GM23338 (cell line): Measurements from ENCODE around the gene FAM168A. TPM values are rescaled to one million over a fixed set of nuclear protein-coding genes. Genes with fewer than 3 reads are reported as not detected.

Experiments used
- ATAC-seq: fragments of 200-7000 bp; cut with Tn5 transposase; 3 replicates; pipeline ENCODE4 v1.9.1; 2020
- DNase-seq: peaks from one replicate; pipeline ENCODE4 v3.0.0-alpha.2; 2015; ENCODE audit warnings: low spot score
- H2AFZ ChIP-seq: fragments of 200-600 bp; sonication (generic); 2 replicates; pipeline ENCODE4 v1.8.0; 2016; ENCODE audit warnings: antibody characterized with exemption, mild to moderate bottlenecking, moderate library complexity
- H3F3A ChIP-seq: fragments of 200-600 bp; sonication (generic); replicated peaks from 2 replicates; pipeline ENCODE4 v1.8.0; 2017; ENCODE audit warnings: antibody characterized with exemption, mixed run types, low read depth
- H3K27ac ChIP-seq: fragments of 200-600 bp; sonication (generic); 2 replicates; pipeline ENCODE4 v1.6.1; 2016; ENCODE audit warnings: low read depth
- H3K27me3 ChIP-seq: fragments of 200-600 bp; sonication (generic); 2 replicates; pipeline ENCODE4 v1.8.0; 2016; ENCODE audit warnings: mild to moderate bottlenecking, mixed run types, moderate library complexity; ENCODE audit not compliant: insufficient read depth
- H3K36me3 ChIP-seq: fragments of 200-600 bp; sonication (generic); 2 replicates; pipeline ENCODE4 v1.8.0; 2016; ENCODE audit warnings: mild to moderate bottlenecking; ENCODE audit not compliant: insufficient read depth
- H3K4me1 ChIP-seq: fragments of 200-600 bp; sonication (generic); 2 replicates; pipeline ENCODE4 v1.8.0; 2016; ENCODE audit warnings: mild to moderate bottlenecking, moderate library complexity; ENCODE audit not compliant: insufficient read depth
- H3K4me2 ChIP-seq: fragments of 200-600 bp; sonication (generic); 2 replicates; pipeline ENCODE4 v1.7.1; 2017; ENCODE audit warnings: mixed run types
- H3K4me3 ChIP-seq: fragments of 200-600 bp; sonication (generic); 2 replicates; pipeline ENCODE4 v1.6.1; 2016; ENCODE audit warnings: mixed run types
- H3K79me2 ChIP-seq: fragments of 200-600 bp; sonication (generic); replicated peaks from 2 replicates; pipeline ENCODE4 v1.8.0; 2017; ENCODE audit warnings: mild to moderate bottlenecking; ENCODE audit not compliant: insufficient read depth
- H3K9me2 ChIP-seq: fragments of 200-600 bp; sonication (generic); 2 replicates; pipeline ENCODE4 v1.8.0; 2017; ENCODE audit not compliant: insufficient read depth
- H4K20me1 ChIP-seq: fragments of 200-600 bp; sonication (generic); replicated peaks from 2 replicates; pipeline ENCODE4 v1.8.0; 2017; ENCODE audit warnings: mild to moderate bottlenecking; ENCODE audit not compliant: insufficient read depth
- H3K27ac Mint-ChIP-seq: 2 replicates; pipeline ENCODE4 v1.8.0; 2020; ENCODE audit warnings: inconsistent platforms, mild to moderate bottlenecking, moderate library complexity, mixed read lengths
- H3K27me3 Mint-ChIP-seq: 3 replicates; pipeline ENCODE4 v1.8.0; 2022; ENCODE audit warnings: low read depth, mild to moderate bottlenecking, moderate library complexity, mixed read lengths, inconsistent platforms; ENCODE audit not compliant: insufficient read depth, poor library complexity
- H3K36me3 Mint-ChIP-seq: 3 replicates; pipeline ENCODE4 v1.8.0; 2021; ENCODE audit warnings: low read depth, mild to moderate bottlenecking, inconsistent platforms, moderate library complexity, mixed read lengths
- H3K4me1 Mint-ChIP-seq: 3 replicates; pipeline ENCODE4 v1.8.0; 2020; ENCODE audit warnings: mild to moderate bottlenecking, inconsistent platforms, mixed read lengths
- H3K4me3 Mint-ChIP-seq: 3 replicates; pipeline ENCODE4 v1.8.0; 2021; ENCODE audit warnings: moderate library complexity, mild to moderate bottlenecking, inconsistent platforms, mixed read lengths
- H3K9me3 Mint-ChIP-seq: 3 replicates; pipeline ENCODE4 v1.8.0; 2020; ENCODE audit warnings: moderate library complexity, mild to moderate bottlenecking, inconsistent platforms, mixed read lengths
- CREB1 ChIP-seq: fragments of 250-450 bp; sonication (Bioruptor Pico); IDR thresholded peaks from 2 replicates; pipeline ENCODE4 v1.5.0; 2020; ENCODE audit warnings: low read depth, mild to moderate bottlenecking, moderate library complexity
- CTCF ChIP-seq, 2 experiments: fragments of 200-600 bp in 1 of 2; sonication (generic) in 1 of 2; conservative IDR thresholded peaks; 2 replicates each; pipeline versions ENCODE4 v1.5.1 to v1.6.1; 2016 to 2017; ENCODE audit warnings: antibody characterized with exemption in 2 of 2, low read depth in 2 of 2, mild to moderate bottlenecking in 2 of 2, moderate library complexity in 1 of 2
- ETS1 ChIP-seq: IDR thresholded peaks from 2 replicates; pipeline ENCODE4 v1.6.1; 2016; ENCODE audit warnings: antibody characterized with exemption
- EZH2 ChIP-seq: fragments of 200-600 bp; sonication (generic); IDR thresholded peaks from one replicate; pipeline ENCODE4 v1.8.0; 2017; ENCODE audit warnings: antibody characterized with exemption, mild to moderate bottlenecking, low read depth; ENCODE audit not compliant: unreplicated experiment
- EZH2phosphoT487 ChIP-seq: fragments of 200-600 bp; sonication (generic); IDR thresholded peaks from one replicate; pipeline ENCODE4 v1.8.1; 2018; ENCODE audit warnings: antibody characterized with exemption; ENCODE audit not compliant: unreplicated experiment
- JUNB ChIP-seq: IDR thresholded peaks from one replicate; pipeline ENCODE4 v1.6.1; 2016; ENCODE audit warnings: antibody characterized with exemption; ENCODE audit not compliant: unreplicated experiment
- NANOG ChIP-seq: IDR thresholded peaks from 2 replicates; pipeline ENCODE4 v1.6.1; 2016; ENCODE audit warnings: antibody characterized with exemption, borderline replicate concordance
- POLR2AphosphoS5 ChIP-seq: IDR thresholded peaks from 2 replicates; pipeline ENCODE4 v1.6.1; 2016; ENCODE audit warnings: antibody characterized with exemption, low read depth
- STAT1 ChIP-seq: IDR thresholded peaks from one replicate; pipeline ENCODE4 v1.6.1; 2016; ENCODE audit warnings: antibody characterized with exemption; ENCODE audit not compliant: unreplicated experiment
- ZNF114 ChIP-seq: fragments of 250-450 bp; sonication (Bioruptor Pico); IDR thresholded peaks from 2 replicates; pipeline ENCODE4 v1.5.0; 2020; ENCODE audit warnings: mild to moderate bottlenecking, moderate library complexity
- ZNF331 ChIP-seq: fragments of 250-450 bp; sonication (Bioruptor Pico); IDR thresholded peaks from 2 replicates; pipeline ENCODE4 v1.5.0; 2020; ENCODE audit warnings: low read depth, mild to moderate bottlenecking, moderate library complexity
- polyA plus RNA-seq: library from polyadenylated mRNA; unstranded; fragments of >200 nt; fragmentation: Nextera tagmentation; extraction: Ambion mirVana; gene quantifications from 2 replicates; pipeline ENCODE4 v1.2.1, GENCODE V29; 2016
- total RNA-seq: library from RNA; depleted of rRNA; stranded (reverse); fragments of >200 nt; shearing (Covaris generic); gene quantifications from 2 replicates; pipeline ENCODE4 v1.2.3, GENCODE V29; 2014
- TF ChIP-seq, protein P1 (sequence below): fragments of 250-450 bp; sonication (Bioruptor Pico); IDR thresholded peaks from 2 replicates; pipeline ENCODE4 v1.5.0; 2020; ENCODE audit warnings: mild to moderate bottlenecking, moderate library complexity
- TF ChIP-seq, protein P2 (sequence below): IDR thresholded peaks from one replicate; pipeline ENCODE4 v1.6.1; 2018; ENCODE audit warnings: antibody characterized with exemption; ENCODE audit not compliant: unreplicated experiment

The FAM168A gene
- total and polyA plus RNA-seq, 2 experiments from 2014 or later: 8.0 to 20.3 TPM

DNA sequence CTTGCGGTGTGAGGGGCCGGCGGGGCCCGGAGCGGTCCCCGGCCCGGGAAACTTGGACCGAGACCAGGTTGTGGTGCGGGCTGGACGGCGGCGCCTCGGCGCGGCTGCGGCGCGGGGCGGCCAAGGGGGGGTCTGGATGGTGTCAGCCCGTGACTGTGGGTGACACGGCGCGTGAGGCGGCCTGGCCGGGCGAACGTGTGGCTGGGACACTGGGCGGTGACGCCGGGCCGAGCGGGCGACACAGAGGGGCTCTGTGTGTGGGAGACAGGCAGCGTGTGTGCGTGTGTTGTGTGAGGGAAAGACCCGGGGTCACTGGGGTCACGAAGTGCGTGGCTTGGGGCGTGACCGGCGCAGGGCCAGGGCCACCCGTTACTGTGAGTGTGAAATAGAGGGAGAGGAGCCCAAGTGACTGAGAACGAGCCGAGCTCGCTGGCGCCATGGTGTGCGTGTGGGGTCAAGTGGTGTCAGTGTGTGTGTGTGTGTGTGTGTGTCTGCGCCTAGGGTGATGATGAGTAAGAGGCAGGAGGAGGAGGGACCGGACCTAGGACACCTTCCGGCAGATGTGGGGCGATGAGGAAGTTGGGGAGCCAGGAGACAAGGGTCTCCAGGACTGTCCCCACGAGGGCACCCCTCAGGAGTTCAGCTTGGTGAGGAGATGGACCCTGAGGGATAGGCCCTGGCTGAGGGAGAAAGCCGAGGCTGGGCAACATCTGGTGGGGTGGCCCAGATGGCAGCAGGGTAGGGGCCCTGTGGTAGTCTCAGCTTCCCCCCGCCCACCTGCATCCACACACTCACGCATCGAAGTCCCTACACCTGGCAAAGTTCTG, 220.9 kb downstream of the FAM168A start:
- H3K27ac Mint-ChIP-seq: no peak overlapping the region
- Histone ChIP-seq H3K79me2 (no peaks in the 10 kb centered on the region; the same call in 1 of the 2 replicates), H2AFZ (peak overlapping the region; percentile 80; the same call in 1 of the 2 replicates), H3K9me2 (0 out of 2 replicates have a peak, but pooled peaks cover 2% of the 10 kb centered on the region), H3K4me3 (peak overlapping the region; percentile 84), H3K4me1 (peaks cover 7% of the 10 kb centered on the region), H4K20me1 (peaks cover 2% of the 10 kb centered on the region; the same call in 1 of the 2 replicates), H3K27me3 (peaks cover 13% of the 10 kb centered on the region; the same call in 1 of the 2 replicates), H3K4me2 (peak overlapping the region; percentile 90), H3K27ac (no peak overlapping the region), H3K36me3 (no peaks in the 10 kb centered on the region), H3F3A (no peaks in the 10 kb centered on the region)
- H3K27me3 Mint-ChIP-seq: peaks cover 28% of the 10 kb centered on the region
- no peak for TF ChIP-seq NANOG
- no peak for TF ChIP-seq JUNB
- TF ChIP-seq POLR2AphosphoS5: no peak
- no peak for TF ChIP-seq ZNF114
- no peak for TF ChIP-seq EZH2
- no peak for TF ChIP-seq EZH2phosphoT487
- no peak for TF ChIP-seq ETS1
- no peak for TF ChIP-seq STAT1
- no peak for TF ChIP-seq CREB1 (CRISPR knock-in tag)
- TF ChIP-seq, protein P1, sequence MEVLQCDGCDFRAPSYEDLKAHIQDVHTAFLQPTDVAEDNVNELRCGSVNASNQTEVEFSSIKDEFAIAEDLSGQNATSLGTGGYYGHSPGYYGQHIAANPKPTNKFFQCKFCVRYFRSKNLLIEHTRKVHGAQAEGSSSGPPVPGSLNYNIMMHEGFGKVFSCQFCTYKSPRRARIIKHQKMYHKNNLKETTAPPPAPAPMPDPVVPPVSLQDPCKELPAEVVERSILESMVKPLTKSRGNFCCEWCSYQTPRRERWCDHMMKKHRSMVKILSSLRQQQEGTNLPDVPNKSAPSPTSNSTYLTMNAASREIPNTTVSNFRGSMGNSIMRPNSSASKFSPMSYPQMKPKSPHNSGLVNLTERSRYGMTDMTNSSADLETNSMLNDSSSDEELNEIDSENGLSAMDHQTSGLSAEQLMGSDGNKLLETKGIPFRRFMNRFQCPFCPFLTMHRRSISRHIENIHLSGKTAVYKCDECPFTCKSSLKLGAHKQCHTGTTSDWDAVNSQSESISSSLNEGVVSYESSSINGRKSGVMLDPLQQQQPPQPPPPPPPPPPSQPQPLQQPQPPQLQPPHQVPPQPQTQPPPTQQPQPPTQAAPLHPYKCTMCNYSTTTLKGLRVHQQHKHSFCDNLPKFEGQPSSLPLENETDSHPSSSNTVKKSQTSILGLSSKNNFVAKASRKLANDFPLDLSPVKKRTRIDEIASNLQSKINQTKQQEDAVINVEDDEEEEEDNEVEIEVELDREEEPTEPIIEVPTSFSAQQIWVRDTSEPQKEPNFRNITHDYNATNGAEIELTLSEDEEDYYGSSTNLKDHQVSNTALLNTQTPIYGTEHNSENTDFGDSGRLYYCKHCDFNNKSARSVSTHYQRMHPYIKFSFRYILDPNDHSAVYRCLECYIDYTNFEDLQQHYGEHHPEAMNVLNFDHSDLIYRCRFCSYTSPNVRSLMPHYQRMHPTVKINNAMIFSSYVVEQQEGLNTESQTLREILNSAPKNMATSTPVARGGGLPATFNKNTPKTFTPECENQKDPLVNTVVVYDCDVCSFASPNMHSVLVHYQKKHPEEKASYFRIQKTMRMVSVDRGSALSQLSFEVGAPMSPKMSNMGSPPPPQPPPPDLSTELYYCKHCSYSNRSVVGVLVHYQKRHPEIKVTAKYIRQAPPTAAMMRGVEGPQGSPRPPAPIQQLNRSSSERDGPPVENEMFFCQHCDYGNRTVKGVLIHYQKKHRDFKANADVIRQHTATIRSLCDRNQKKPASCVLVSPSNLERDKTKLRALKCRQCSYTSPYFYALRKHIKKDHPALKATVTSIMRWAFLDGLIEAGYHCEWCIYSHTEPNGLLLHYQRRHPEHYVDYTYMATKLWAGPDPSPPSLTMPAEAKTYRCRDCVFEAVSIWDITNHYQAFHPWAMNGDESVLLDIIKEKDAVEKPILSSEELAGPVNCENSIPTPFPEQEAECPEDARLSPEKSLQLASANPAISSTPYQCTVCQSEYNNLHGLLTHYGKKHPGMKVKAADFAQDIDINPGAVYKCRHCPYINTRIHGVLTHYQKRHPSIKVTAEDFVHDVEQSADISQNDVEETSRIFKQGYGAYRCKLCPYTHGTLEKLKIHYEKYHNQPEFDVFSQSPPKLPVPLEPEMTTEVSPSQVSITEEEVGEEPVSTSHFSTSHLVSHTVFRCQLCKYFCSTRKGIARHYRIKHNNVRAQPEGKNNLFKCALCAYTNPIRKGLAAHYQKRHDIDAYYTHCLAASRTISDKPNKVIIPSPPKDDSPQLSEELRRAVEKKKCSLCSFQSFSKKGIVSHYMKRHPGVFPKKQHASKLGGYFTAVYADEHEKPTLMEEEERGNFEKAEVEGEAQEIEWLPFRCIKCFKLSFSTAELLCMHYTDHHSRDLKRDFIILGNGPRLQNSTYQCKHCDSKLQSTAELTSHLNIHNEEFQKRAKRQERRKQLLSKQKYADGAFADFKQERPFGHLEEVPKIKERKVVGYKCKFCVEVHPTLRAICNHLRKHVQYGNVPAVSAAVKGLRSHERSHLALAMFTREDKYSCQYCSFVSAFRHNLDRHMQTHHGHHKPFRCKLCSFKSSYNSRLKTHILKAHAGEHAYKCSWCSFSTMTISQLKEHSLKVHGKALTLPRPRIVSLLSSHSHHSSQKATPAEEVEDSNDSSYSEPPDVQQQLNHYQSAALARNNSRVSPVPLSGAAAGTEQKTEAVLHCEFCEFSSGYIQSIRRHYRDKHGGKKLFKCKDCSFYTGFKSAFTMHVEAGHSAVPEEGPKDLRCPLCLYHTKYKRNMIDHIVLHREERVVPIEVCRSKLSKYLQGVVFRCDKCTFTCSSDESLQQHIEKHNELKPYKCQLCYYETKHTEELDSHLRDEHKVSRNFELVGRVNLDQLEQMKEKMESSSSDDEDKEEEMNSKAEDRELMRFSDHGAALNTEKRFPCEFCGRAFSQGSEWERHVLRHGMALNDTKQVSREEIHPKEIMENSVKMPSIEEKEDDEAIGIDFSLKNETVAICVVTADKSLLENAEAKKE (CRISPR knock-in tag): no peak
- TF ChIP-seq CTCF (conservative IDR thresholded peaks at IDR 0.05; ENCODE audit: low read depth in 2 of 2): no peak
- TF ChIP-seq ZNF331 (CRISPR knock-in tag): no peak
- TF ChIP-seq, protein P2, sequence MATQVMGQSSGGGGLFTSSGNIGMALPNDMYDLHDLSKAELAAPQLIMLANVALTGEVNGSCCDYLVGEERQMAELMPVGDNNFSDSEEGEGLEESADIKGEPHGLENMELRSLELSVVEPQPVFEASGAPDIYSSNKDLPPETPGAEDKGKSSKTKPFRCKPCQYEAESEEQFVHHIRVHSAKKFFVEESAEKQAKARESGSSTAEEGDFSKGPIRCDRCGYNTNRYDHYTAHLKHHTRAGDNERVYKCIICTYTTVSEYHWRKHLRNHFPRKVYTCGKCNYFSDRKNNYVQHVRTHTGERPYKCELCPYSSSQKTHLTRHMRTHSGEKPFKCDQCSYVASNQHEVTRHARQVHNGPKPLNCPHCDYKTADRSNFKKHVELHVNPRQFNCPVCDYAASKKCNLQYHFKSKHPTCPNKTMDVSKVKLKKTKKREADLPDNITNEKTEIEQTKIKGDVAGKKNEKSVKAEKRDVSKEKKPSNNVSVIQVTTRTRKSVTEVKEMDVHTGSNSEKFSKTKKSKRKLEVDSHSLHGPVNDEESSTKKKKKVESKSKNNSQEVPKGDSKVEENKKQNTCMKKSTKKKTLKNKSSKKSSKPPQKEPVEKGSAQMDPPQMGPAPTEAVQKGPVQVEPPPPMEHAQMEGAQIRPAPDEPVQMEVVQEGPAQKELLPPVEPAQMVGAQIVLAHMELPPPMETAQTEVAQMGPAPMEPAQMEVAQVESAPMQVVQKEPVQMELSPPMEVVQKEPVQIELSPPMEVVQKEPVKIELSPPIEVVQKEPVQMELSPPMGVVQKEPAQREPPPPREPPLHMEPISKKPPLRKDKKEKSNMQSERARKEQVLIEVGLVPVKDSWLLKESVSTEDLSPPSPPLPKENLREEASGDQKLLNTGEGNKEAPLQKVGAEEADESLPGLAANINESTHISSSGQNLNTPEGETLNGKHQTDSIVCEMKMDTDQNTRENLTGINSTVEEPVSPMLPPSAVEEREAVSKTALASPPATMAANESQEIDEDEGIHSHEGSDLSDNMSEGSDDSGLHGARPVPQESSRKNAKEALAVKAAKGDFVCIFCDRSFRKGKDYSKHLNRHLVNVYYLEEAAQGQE: no peak
- peaks cover 18% of the 10 kb centered on the region for H3K4me1 Mint-ChIP-seq
- H3K4me3 Mint-ChIP-seq: peak overlapping the region; percentile 78
- H3K36me3 Mint-ChIP-seq: no peaks in the 10 kb centered on the region
- no peaks in the 10 kb centered on the region for H3K9me3 Mint-ChIP-seq
- ATAC-seq (peak; percentile 9), DNase-seq (peak; percentile 64)
